SKM-1 (cell line): Measurements from ENCODE around the gene CAMTA1.

ENCODE experiments used
- DNase-seq: peaks from one replicate; lab custom pipeline; 2025; ENCODE audit not compliant: unreplicated experiment; lab: John Stamatoyannopoulos, UW

Gene CAMTA1

DNA sequence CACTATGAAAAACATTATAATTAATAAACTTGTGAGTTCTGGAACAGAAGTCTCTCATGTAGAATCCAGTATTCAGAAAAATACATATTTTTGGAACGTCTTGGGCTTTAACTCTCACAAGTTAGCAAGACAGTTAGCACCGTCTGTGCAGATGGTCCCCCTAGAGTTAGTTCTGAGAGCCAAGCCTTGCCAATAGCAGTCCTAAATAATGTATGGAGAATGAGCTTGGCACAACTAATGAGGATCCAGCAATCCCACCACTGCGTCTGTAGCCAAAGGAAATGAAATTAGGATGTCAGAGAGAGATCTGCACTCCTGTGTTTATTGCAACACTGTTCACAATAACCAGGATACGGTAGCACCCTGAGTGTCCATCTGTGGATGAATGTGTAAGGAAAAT, 931.3 kb downstream of the CAMTA1 start:
- DNase-seq = no peak

GRCh38 chr1:7717748-7718368, 932.6 kb downstream of the CAMTA1 start:
- DNase-seq = no peak

GRCh38 chr1:7719468-7720094, 934.3 kb downstream of the CAMTA1 start:
- DNase-seq = no peak

DNA sequence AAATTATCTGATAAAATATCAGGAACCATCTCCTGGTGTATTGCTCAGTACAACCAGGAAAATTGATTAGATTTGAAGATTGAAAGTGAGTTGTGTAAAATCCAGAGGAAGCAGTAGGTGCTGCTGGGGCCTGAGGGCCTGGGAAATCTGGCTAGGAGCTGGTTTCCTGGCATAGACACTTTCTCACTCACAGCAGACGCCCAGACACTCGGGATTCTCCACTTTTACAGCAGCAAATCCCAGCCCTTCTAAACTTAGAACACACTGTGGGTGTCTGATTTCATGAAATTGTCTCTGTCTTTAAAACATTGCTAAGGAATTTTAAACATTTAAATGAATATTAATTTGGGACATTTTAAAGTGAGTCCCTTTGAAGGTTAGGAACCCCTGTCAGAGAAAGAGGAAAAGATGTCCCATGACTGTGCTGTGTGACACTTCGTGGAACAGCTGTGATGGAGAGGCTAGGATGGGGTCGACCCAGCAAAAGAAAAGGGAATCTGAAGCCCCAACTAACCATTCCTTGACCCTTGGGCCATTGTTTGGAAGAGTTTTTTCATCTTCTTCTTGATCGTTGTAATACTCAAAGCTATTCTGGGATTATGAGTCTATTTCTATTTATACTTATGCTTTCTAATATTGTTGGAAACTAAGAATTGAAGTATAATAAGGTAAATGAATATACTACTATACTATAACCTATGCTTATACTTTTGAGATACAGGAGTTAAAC, 936.9 kb downstream of the CAMTA1 start:
- DNase-seq = no peak

DNA sequence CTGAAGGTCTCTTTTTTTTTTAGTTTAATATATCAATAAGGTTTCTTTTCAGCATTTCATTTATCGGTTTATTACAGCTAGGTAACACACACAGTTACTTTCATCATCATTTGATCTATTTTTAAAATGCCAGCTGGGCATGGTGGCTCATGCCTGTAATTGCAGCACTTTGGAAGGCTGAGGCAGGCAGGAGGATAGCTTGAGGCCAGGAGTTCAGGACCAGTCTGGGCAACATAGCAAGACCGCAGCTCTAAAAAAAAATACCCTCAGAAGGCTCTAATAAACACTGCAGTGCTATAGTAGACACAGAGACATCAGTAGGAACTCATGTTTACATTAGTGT, 937.4 kb downstream of the CAMTA1 start:
- DNase-seq = no peak

GRCh38 chr1:7726623-7727022, 941.4 kb downstream of the CAMTA1 start:
- DNase-seq = no peak

DNA sequence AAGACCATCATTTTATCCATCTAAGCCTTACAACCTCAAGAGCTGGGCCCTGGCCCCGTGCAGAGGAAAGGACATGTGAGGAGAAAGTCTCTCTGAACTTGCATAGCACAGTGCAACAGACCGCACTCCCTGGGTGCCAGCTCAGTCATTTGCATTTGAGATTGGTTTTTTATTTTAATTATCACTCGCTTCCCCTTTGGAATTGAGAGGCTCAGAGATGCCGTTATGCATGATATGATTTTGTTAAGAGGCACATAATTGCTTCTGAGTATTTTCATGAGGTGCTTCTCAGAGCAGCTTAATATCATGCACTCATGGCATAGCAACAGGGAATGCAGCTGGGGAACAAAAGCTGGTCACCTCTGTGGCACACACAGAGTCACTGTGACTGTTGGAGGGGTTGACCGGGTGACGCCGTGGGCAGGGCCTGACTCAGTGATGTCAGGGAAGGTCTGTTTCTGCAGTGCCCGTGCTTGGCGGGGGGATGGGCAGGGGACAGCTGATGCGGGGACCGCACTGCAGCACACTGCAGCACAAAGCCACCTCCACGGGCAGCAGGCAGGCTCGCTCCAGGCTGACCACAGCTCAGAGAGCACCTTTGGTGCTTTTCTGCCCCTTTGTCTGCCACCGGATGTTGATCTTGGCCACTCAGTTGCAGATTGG, 942.7 kb downstream of the CAMTA1 start:
- DNase-seq = no peak

DNA sequence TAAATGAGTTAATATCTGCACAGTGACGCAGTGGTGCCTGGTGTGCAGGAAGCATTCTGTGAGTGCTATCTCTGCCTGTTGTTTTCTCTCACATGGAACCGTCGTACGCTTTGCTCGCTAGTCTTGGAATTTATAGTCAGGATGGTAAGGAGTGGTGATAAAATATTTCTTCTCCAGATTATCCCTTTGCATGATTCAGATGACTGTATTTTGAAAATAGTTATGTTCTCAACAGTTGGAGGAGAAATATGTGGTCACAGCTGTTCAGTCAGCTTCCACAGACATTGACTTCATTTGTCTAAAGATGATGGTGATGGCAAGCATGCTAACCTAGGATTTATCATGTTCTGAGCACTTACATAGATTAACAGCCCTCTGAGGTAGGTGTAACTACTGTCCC, 944.5 kb downstream of the CAMTA1 start:
- DNase-seq = no peak

GRCh38 chr1:7732331-7732730, 947.1 kb downstream of the CAMTA1 start:
- no peak for DNase-seq

DNA sequence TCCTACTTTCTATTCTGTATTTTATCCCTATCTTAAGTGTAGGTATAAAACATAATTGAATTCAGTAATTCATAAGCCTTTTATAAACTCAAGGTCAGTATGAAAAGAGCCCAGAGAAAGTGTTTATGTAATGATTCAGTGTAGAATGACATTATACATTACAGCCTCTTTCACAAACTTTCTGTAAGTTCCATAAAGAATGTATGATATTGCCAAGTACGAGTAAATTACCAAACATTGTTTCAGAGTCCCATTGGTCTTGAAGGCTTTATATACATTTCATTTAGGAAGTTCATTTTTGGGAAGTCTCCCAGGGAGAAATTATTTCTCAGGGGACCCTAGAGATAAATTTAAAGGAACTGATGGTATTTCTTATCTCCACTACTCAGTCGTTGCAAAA, 948.0 kb downstream of the CAMTA1 start:
- no peak for DNase-seq

- DNase-seq = no peak
These were observed 952.8 kb downstream of the CAMTA1 start for GRCh38 chr1:7738044-7738443.

- no peak for DNase-seq
These were observed 958.1 kb downstream of the CAMTA1 start for GRCh38 chr1:7743346-7743745.

- DNase-seq = no peak
These were observed 959.6 kb downstream of the CAMTA1 start for GRCh38 chr1:7744882-7745281.

DNA sequence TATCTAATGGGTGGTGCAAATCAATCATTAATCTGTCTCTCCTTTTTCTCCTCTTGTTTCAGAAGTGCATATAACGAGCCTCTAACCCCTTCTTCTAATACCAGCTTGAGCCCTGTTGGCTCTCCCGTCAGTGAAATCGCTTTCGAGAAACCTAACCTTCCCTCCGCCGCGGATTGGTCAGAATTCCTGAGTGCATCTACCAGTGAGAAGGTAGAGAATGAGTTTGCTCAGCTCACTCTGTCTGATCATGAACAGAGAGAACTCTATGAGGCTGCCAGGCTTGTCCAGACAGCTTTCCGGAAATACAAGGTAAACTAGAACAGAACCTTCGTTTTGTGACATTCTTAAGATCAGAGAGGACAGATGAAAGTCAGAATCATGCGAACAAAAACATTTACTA, 960.5 kb downstream of the CAMTA1 start:
- no peak for DNase-seq

- DNase-seq = no peak
These were observed 962.4 kb downstream of the CAMTA1 start for GRCh38 chr1:7747605-7748004.

DNA sequence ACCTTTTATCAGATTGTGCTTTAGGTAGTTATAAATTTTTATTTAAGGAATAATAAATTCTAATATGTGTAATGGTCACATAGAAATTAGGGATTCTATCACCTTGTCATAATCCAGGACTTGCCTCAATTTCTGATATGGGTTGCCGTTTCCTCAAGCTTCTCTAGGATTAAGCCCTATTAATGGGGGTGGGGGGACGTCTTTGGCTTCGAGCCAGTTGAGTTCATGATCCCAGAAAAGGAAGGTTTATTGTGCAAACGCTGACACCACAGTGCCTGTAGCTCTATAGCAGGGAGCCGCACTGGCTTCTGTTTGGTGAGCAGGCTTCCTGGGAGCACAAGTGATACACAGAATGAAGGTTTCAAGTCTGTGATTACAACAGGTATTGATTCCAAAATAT, 963.9 kb downstream of the CAMTA1 start:
- DNase-seq = no peak

DNA sequence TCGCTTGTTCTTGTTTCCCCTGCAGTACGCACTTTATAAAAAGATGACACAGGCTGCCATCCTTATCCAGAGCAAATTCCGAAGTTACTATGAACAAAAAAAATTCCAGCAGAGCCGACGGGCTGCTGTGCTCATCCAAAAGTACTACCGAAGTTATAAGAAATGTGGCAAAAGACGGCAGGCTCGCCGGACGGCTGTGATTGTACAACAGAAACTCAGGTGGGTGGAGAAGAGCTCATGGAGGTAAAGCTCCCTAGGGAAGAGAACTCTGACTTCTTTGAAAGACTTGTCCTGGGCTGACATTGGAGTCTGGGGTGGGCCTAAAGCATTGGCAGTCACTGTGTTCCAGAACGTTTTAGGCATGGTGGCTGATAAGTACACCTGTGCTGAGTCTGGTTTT, 965.9 kb downstream of the CAMTA1 start:
- DNase-seq = no peak

GRCh38 chr1:7752512-7753417, 967.5 kb downstream of the CAMTA1 start:
- DNase-seq = no peak

GRCh38 chr1:7753641-7754040, 968.4 kb downstream of the CAMTA1 start:
- DNase-seq = no peak

- DNase-seq = no peak
These were observed 969.0 kb downstream of the CAMTA1 start for GRCh38 chr1:7754234-7754633.

GRCh38 chr1:7755448-7755847, 970.2 kb downstream of the CAMTA1 start:
- no peak for DNase-seq
